Upper lobe of left lung (tissue), 4 donors: Measurements from ENCODE around the gene AGAP1.

Experiments
- CTCF ChIP-seq, 6 experiments: fragments of 450-650 bp in 4 of 6; fragments of 200-600 bp in 2 of 6; sonication (generic) in 2 of 6; IDR thresholded peaks; one replicate each; pipeline ENCODE4 v1.5.1; 2016 to 2019; ENCODE audit warnings: antibody characterized with exemption in 6 of 6
- POLR2A ChIP-seq, 4 donors: fragments of 450-650 bp; IDR thresholded peaks; one replicate each; pipeline ENCODE4 v1.5.1; 2016 to 2017; ENCODE audit warnings: antibody characterized with exemption in 4 of 4, mild to moderate bottlenecking in 2 of 4

- TF ChIP-seq CTCF (IDR thresholded peaks at IDR 0.05) (no peak), POLR2A (IDR thresholded peaks at IDR 0.05) (no peak)
These were observed 112.3 kb downstream of the AGAP1 start for GRCh38 chr2:235606004-235606715.
